ENCODE results near the gene ARHGAP26. TPM values are rescaled to one million over a fixed set of nuclear protein-coding genes. Genes with fewer than 3 reads are reported as not detected.

Gene ARHGAP26
- total RNA-seq, 1 donor: 7.6 TPM

GRCh38 chr5:142920849-142921612, 150.9 kb downstream of the ARHGAP26 start:
- Histone ChIP-seq H4K20me1 (ENCODE audit: insufficient read depth, low read length) (no peaks in the 10 kb centered on the region), H3K27me3 (ENCODE audit: insufficient read depth, low read length) (no peaks in the 10 kb centered on the region), H3K9me3 (ENCODE audit: low read depth, low read length) (no peaks in the 10 kb centered on the region), H3K4me2 (ENCODE audit: insufficient read depth, low read length) (no peak overlapping the region), H3K36me3 (ENCODE audit: insufficient read depth, low read length) (no peaks in the 10 kb centered on the region), H2AFZ (ENCODE audit: low read length) (no peak overlapping the region), H3K79me2 (ENCODE audit: insufficient read depth, low read length) (no peaks in the 10 kb centered on the region), H3K27ac (ENCODE audit: low read depth, low read length) (no peak overlapping the region), H3K4me1 (ENCODE audit: insufficient read depth, low read length) (peaks cover 13% of the 10 kb centered on the region), H3K4me3 (ENCODE audit: insufficient read depth, low read length) (no peak overlapping the region)
- DNase-seq (ENCODE audit: insufficient read length, low spot score, missing footprints): no peak
- no peak for TF ChIP-seq CTCF (IDR thresholded peaks at IDR 0.05; ENCODE audit: extremely low read depth, low read depth, low read length)

DNA sequence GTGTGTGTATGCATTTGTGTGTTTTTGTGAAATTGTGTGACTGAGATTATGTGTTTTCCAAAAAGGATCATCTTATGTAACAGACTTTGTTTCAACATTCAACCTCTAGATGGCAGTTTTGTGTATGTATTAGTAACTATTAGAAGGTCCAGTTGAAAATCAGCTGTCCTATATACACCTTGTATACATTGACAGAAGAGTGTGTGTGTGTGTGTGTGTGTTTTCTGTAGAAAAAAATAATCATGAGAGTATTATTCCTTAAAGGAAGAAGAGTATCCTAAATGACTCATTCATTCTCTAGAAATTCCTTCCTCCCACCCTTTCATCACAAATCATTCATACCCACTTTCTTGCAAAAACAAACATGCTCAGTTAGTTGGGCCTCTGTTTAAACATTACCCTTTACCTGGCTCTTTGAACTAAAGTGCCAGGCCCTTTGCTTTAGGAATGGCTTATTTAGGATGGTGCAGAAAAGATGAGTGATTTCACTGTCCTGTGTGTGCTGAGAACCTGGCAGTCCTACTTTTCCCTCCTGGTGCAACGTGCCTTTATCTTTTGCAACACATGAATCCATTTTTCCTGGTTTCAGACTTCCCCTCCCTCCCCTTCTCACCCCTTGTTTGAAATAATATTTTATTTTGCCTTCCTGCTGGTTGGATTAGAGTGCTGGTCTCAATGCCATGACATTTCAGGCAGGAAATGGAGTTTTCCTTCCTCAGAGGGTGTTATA, 152.2 kb downstream of the ARHGAP26 start:
- H3K4me1 ChIP-seq (ENCODE audit: insufficient read depth, low read length): peaks cover 16% of the 10 kb centered on the region
- H4K20me1 ChIP-seq (ENCODE audit: insufficient read depth, low read length): no peaks in the 10 kb centered on the region
- H3K36me3 ChIP-seq (ENCODE audit: insufficient read depth, low read length): no peaks in the 10 kb centered on the region
- no peak overlapping the region for H3K4me3 ChIP-seq (ENCODE audit: insufficient read depth, low read length)
- no peak overlapping the region for H3K27ac ChIP-seq (ENCODE audit: low read depth, low read length)
- H3K4me2 ChIP-seq (ENCODE audit: insufficient read depth, low read length): no peak overlapping the region
- H3K79me2 ChIP-seq (ENCODE audit: insufficient read depth, low read length): no peaks in the 10 kb centered on the region
- H3K9me3 ChIP-seq (ENCODE audit: low read depth, low read length): no peaks in the 10 kb centered on the region
- no peak overlapping the region for H2AFZ ChIP-seq (ENCODE audit: low read length)
- no peaks in the 10 kb centered on the region for H3K27me3 ChIP-seq (ENCODE audit: insufficient read depth, low read length)
- DNase-seq (ENCODE audit: insufficient read length, low spot score, missing footprints): peak; percentile 9
- peak; percentile 45 for TF ChIP-seq CTCF (IDR thresholded peaks at IDR 0.05; ENCODE audit: extremely low read depth, low read depth, low read length)

DNA sequence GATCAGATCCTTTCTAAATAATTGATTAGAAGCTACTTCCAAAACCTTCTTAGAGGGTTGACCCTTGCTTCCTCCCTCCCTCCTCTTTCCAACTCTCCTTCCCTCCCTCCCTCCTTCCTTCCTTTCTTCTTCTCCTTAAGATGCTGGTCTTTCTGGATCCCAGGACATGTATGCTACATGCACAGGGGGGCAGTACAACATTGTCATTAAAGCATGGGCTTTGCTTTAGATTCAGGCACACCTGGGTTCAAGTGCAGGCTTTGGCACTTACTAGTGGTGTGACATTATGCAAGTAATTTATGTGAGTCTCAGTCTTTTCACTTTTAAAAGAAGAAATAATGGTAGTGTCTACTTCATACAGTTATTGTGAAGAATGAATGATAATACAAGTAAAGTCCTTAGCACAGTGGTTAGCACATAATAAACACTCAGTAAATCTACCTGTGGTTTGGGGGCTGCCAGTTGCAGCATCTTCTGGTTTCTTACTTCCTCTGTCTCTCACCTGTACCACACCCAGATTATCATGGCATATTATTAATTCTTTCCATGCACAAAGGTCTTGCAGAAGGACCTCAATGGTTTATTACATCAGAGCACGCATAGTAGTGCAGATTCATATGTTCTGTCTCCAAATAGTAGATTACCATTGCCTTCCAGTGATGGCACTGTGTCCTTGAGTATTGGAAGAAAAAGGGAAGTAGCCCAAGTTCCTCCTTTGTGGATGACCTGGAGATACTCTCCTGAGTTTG, 154.1 kb downstream of the ARHGAP26 start:
- Histone ChIP-seq H3K27ac (ENCODE audit: low read depth, low read length) (no peak overlapping the region), H4K20me1 (ENCODE audit: insufficient read depth, low read length) (no peaks in the 10 kb centered on the region), H3K9me3 (ENCODE audit: low read depth, low read length) (no peaks in the 10 kb centered on the region), H2AFZ (ENCODE audit: low read length) (no peak overlapping the region), H3K4me1 (ENCODE audit: insufficient read depth, low read length) (peaks cover 16% of the 10 kb centered on the region), H3K4me2 (ENCODE audit: insufficient read depth, low read length) (no peak overlapping the region), H3K27me3 (ENCODE audit: insufficient read depth, low read length) (no peaks in the 10 kb centered on the region), H3K36me3 (ENCODE audit: insufficient read depth, low read length) (no peaks in the 10 kb centered on the region), H3K79me2 (ENCODE audit: insufficient read depth, low read length) (no peaks in the 10 kb centered on the region), H3K4me3 (ENCODE audit: insufficient read depth, low read length) (no peak overlapping the region)
- peak; percentile 42 for TF ChIP-seq CTCF (IDR thresholded peaks at IDR 0.05; ENCODE audit: extremely low read depth, low read depth, low read length)
- peak; percentile 31 for DNase-seq (ENCODE audit: insufficient read length, low spot score, missing footprints)
